Fibroblast of villous mesenchyme (primary cell): ENCODE data around the gene SLC25A38. TPM values are rescaled to one million over a fixed set of nuclear protein-coding genes. Genes with fewer than 3 reads are reported as not detected.

Experiments used
- DNase-seq: peaks from one replicate; pipeline ENCODE4 v3.0.0-alpha.2; 2010; ENCODE audit warnings: low read depth
- H3K4me3 ChIP-seq: 2 replicates; pipeline ENCODE4 v1.5.1; 2011; ENCODE audit warnings: low read depth, mild to moderate bottlenecking, low read length
- total RNA-seq: library from RNA; depleted of rRNA; stranded (reverse); fragments of >200 nt; gene quantifications from 2 replicates; pipeline ENCODE4 v1.2.3, GENCODE V29; 2012
- TF ChIP-seq, protein P1 (sequence below): IDR thresholded peaks from 2 replicates; pipeline ENCODE4 v1.5.1; 2012; ENCODE audit warnings: low read depth, mild to moderate bottlenecking, low read length; ENCODE audit not compliant: insufficient read depth

The SLC25A38 gene
- total RNA-seq, 1 donor = 22.5 TPM

GRCh38 chr3:39423436-39423970 lies 40.3 kb downstream of the SLC25A38 start:
- TF ChIP-seq, protein P1, sequence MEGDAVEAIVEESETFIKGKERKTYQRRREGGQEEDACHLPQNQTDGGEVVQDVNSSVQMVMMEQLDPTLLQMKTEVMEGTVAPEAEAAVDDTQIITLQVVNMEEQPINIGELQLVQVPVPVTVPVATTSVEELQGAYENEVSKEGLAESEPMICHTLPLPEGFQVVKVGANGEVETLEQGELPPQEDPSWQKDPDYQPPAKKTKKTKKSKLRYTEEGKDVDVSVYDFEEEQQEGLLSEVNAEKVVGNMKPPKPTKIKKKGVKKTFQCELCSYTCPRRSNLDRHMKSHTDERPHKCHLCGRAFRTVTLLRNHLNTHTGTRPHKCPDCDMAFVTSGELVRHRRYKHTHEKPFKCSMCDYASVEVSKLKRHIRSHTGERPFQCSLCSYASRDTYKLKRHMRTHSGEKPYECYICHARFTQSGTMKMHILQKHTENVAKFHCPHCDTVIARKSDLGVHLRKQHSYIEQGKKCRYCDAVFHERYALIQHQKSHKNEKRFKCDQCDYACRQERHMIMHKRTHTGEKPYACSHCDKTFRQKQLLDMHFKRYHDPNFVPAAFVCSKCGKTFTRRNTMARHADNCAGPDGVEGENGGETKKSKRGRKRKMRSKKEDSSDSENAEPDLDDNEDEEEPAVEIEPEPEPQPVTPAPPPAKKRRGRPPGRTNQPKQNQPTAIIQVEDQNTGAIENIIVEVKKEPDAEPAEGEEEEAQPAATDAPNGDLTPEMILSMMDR = no peak
- H3K4me3 ChIP-seq = no peak overlapping the region
- no peak for DNase-seq

DNA sequence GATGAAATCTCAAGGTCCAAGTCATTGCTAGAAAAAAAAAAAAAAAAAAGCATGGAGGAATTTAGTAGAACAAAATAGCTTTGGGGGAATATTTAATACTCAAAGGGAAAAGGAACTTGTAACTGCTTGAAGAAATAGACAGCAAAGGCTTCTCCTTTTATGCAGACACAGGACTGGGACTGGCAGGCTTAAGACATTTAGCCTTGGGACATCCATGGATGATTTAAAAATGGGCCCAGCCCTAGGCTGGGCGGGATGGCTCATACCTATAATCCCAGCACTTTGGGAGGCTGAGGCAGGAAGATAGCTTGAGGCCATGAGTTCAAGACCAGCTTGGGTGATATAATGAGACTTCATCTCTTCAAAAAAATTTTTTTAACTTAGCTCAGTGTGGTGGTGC lies 43.1 kb downstream of the SLC25A38 start:
- DNase-seq = no peak
- TF ChIP-seq, protein P1 = no peak
- no peak overlapping the region for H3K4me3 ChIP-seq

DNA sequence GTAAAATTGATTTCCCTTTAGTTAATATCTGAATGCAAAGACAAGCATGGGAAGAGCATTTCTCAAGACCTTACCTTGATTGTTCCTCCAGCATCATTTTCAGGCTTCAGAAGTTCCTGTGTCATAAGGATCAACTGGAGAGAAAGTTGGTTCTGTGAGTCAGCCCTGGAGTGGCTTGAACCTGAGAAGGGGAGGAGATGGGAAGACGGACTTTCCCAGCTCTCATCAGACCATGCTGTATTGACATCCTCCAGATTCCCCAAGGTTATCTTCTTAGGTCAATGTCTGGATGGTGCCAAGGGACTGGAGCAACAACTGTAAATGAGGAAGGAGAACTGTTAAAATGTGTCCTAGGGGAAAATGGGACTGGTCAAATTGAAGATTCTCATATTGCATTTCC lies 44.3 kb downstream of the SLC25A38 start:
- peak; percentile 10 for DNase-seq
- H3K4me3 ChIP-seq = no peak overlapping the region
- TF ChIP-seq, protein P1 = no peak

- no peak overlapping the region for H3K4me3 ChIP-seq
- no peak for DNase-seq
- TF ChIP-seq, protein P1 = no peak
Measured at GRCh38 chr3:39428745-39429201, 45.6 kb downstream of the SLC25A38 start.

- TF ChIP-seq, protein P1 = no peak
- no peak for DNase-seq
- H3K4me3 ChIP-seq = no peak overlapping the region
Measured at GRCh38 chr3:39429466-39429865, 46.3 kb downstream of the SLC25A38 start.

DNA sequence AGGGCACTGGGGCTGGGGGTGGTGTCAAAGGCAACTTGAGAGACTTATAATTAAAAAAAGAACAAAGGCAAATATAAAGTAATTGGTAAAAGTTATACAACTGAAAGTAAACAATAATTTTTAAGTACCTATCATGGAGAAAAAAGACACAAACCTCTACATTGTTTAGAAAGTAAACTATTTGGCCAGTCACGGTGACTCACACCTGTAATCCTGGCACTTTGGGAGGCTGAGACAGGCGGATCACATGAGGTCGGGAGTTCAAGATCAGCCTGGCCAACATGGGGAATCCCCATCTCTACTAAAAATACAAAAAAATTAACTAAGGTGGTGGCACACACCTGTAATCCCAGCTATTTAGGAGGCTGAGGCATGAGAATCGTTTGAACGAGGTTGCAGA lies 49.2 kb downstream of the SLC25A38 start:
- TF ChIP-seq, protein P1 = no peak
- no peak overlapping the region for H3K4me3 ChIP-seq
- no peak for DNase-seq

GRCh38 chr3:39433642-39434041 lies 50.5 kb downstream of the SLC25A38 start:
- DNase-seq = peak; percentile 58
- TF ChIP-seq, protein P1 = no peak
- no peak overlapping the region for H3K4me3 ChIP-seq
